GM18511 (cell line): ENCODE data around the gene FAM120C.

ENCODE experiments used
- ATAC-seq: cut with Tn5 transposase; IDR thresholded peaks from one replicate; pipeline ENCODE4 v1.9.1; 2021; ENCODE audit warnings: mild to moderate bottlenecking, moderate library complexity; ENCODE audit not compliant: unreplicated experiment

Gene FAM120C

GRCh38 chrX:54044126-54044876 lies 138.8 kb downstream of the FAM120C start, which contains the start of gene PHF8:
PHF8 (minus strand) TSS chrX:54044473; CDS start chrX:54042728, 1,745 bp downstream.
- peak; percentile 90 for ATAC-seq

- ATAC-seq = peak; percentile 19
Observed at GRCh38 chrX:54043541-54044125, 139.4 kb downstream of the FAM120C start.

GRCh38 chrX:54043056-54043455 lies 140.0 kb downstream of the FAM120C start:
- no peak for ATAC-seq

GRCh38 chrX:54042609-54043021 lies 140.4 kb downstream of the FAM120C start:
- no peak for ATAC-seq

GRCh38 chrX:54030329-54030728 lies 152.7 kb downstream of the FAM120C start:
- no peak for ATAC-seq

- no peak for ATAC-seq
Observed at GRCh38 chrX:54029529-54030143, 153.4 kb downstream of the FAM120C start.

- no peak for ATAC-seq
Observed at GRCh38 chrX:54024350-54024749, 158.7 kb downstream of the FAM120C start.
